ENCODE measurements around the gene DYNC2H1. TPM values are rescaled to one million over a fixed set of nuclear protein-coding genes. Genes with fewer than 3 reads are reported as not detected.

The DYNC2H1 gene
- total RNA-seq, 1 donor from 2014 or later = 5.4 TPM

- H3K4me1 ChIP-seq = no peaks in the 10 kb centered on the region
- H3K9me3 ChIP-seq (replicated peaks) = no peaks in the 10 kb centered on the region
- intact Hi-C loops (cut with micrococcal nuclease) = no loop called here
- no peak for TF ChIP-seq CTCF (IDR thresholded peaks at IDR 0.05; ENCODE audit: borderline replicate concordance)
- no peaks in the 10 kb centered on the region for H3K36me3 ChIP-seq
- H3K27ac ChIP-seq (replicated peaks) = no peak overlapping the region
- H3K4me3 ChIP-seq = no peak overlapping the region
- no peak for DNase-seq
- H3K27me3 ChIP-seq (ENCODE audit: low read depth) = no peaks in the 10 kb centered on the region
Observed at GRCh38 chr11:103433386-103434072, 324.3 kb downstream of the DYNC2H1 start.

DNA sequence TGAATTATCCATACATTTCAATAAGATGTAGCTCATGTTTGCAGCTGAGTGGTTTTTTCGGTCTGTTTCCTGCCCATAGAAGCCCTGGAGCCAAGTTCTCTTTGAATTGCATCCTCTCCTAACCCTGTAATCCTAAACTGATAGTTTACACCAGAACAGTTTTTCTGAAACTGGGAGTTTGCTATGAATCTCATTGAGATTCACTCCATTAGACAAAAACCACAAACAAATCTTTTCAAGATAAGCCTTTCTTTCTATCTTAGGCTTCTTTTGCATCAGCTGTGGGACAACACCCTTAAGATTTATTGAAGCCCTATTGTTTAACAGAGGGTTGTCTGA is 324.8 kb downstream of the DYNC2H1 start:
- no peaks in the 10 kb centered on the region for H3K9me3 ChIP-seq (replicated peaks)
- H3K36me3 ChIP-seq = no peaks in the 10 kb centered on the region
- H3K4me1 ChIP-seq = no peaks in the 10 kb centered on the region
- intact Hi-C loops (cut with micrococcal nuclease) = no loop called here
- no peaks in the 10 kb centered on the region for H3K27me3 ChIP-seq (ENCODE audit: low read depth)
- TF ChIP-seq CTCF (IDR thresholded peaks at IDR 0.05; ENCODE audit: borderline replicate concordance) = no peak
- H3K27ac ChIP-seq (replicated peaks) = no peak overlapping the region
- no peak overlapping the region for H3K4me3 ChIP-seq
- DNase-seq = no peak

DNA sequence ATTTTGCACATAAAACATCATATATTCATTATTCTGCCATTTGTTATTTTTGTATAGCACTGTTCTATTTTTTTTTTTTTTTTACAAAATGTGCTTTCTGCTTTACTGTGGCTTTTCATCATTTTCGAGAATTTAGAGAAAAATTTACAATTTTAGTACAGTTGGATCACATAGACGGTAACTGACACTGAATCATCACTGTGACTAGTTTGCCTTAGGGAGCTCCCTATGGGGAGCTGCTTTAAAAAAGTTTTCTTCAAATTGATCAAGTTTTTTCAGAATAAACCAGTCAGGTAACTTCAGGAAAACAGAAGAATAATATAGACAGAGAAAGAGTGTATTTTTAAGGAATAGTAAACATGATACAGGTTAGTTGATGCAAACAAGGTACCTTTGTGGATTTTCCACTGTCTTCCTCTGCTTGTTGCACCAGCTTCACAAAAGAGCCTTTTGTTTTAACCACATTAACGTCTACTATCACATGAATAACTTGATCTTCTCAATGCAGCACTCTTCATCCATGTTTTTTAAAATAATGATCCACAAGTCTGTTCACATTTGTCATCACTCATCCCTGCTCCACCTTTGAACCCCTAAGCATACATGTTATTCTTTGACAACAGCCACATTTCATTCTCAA is 327.0 kb downstream of the DYNC2H1 start:
- Histone ChIP-seq H3K27me3 (ENCODE audit: low read depth) (no peaks in the 10 kb centered on the region), H3K4me3 (no peak overlapping the region), H3K9me3 (replicated peaks) (no peaks in the 10 kb centered on the region), H3K27ac (replicated peaks) (no peak overlapping the region), H3K4me1 (no peaks in the 10 kb centered on the region), H3K36me3 (no peaks in the 10 kb centered on the region)
- no peak for DNase-seq
- intact Hi-C loops (cut with micrococcal nuclease) = no loop called here
- TF ChIP-seq CTCF (IDR thresholded peaks at IDR 0.05; ENCODE audit: borderline replicate concordance) = no peak

DNA sequence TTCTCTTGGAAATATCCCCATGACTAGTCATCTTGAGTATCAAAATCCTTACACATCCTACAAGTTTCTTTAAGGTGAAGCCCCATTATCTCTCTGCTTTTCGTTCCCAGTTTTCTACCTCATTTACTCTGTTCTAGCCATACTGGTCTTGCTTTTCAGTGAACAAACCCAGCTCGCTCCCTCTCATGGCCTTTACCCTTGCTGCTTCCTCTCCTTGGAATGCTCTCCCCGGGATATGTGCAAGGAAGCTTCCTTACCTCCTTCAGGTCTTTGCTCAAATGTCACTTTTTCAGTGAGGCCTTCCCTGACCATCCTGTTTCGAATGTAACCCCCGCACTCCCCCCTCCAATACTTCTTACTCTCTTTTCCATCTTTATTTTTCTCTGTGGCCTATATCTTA is 331.8 kb downstream of the DYNC2H1 start:
- DNase-seq = no peak
- H3K36me3 ChIP-seq = no peaks in the 10 kb centered on the region
- H3K4me1 ChIP-seq = no peaks in the 10 kb centered on the region
- H3K4me3 ChIP-seq = no peak overlapping the region
- no peak for TF ChIP-seq CTCF (IDR thresholded peaks at IDR 0.05; ENCODE audit: borderline replicate concordance)
- intact Hi-C loops (cut with micrococcal nuclease) = no loop called here
- no peaks in the 10 kb centered on the region for H3K27me3 ChIP-seq (ENCODE audit: low read depth)
- no peaks in the 10 kb centered on the region for H3K9me3 ChIP-seq (replicated peaks)
- no peak overlapping the region for H3K27ac ChIP-seq (replicated peaks)

DNA sequence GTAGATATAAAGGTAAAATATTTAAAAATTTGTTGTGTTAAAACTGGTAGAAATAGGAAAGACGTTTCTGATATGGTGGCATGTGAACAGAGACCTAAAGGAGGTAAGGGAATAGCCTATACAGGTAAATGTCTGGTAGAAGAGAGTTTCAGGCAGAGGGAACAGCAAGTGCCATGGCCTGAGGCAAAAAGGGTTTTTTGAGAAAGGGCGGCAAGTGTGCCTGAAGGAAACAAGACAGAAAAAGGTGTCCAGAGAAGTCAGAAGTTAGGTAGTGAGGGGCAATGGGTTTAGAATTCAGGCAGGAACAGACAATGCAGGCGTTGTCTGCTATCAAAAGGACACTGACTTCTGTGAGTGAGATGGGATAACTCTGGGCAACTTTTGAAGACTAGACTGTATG is 339.7 kb downstream of the DYNC2H1 start:
- no peak for DNase-seq
- intact Hi-C loops (cut with micrococcal nuclease) = no loop called here
- H3K4me3 ChIP-seq = no peak overlapping the region
- H3K4me1 ChIP-seq = no peaks in the 10 kb centered on the region
- no peak for TF ChIP-seq CTCF (IDR thresholded peaks at IDR 0.05; ENCODE audit: borderline replicate concordance)
- no peaks in the 10 kb centered on the region for H3K36me3 ChIP-seq
- no peaks in the 10 kb centered on the region for H3K27me3 ChIP-seq (ENCODE audit: low read depth)
- no peak overlapping the region for H3K27ac ChIP-seq (replicated peaks)
- no peaks in the 10 kb centered on the region for H3K9me3 ChIP-seq (replicated peaks)

Measured in left ventricle myocardium inferior (tissue), 1 donor.